Caco-2 (cell line): Measurements from ENCODE around the gene TSR2. TPM values are rescaled to one million over a fixed set of nuclear protein-coding genes. Genes with fewer than 3 reads are reported as not detected.

Experiments used
- BruUV-seq: library from RNA; stranded (reverse); fragments of 400-500 nt; replicated peaks from 2 replicates; lab custom pipeline; 2021; lab: Mats Ljungman, UMichigan
- CTCF ChIA-PET: fragments of 300-600 bp; sonication (Branson Sonifier 250); formaldehyde crosslinking; loops from one replicate; lab custom pipeline; 2022; ENCODE audit warnings: antibody characterized with exemption; lab: Charles Lee
- POLR2A ChIA-PET: fragments of 300-600 bp; sonication (Branson Sonifier 250); formaldehyde crosslinking; loops from one replicate; lab custom pipeline; 2022; ENCODE audit warnings: antibody characterized with exemption; lab: Charles Lee
- DNase-seq, 2 experiments: peaks; one replicate each; pipeline versions ENCODE4 v3.0.0 to v3.0.0-alpha.2; 2020 to 2022
- H3K27me3 ChIP-seq: replicated peaks from 2 replicates; pipeline ENCODE4 v1.6.0; 2011; ENCODE audit warnings: low read length; ENCODE audit not compliant: control insufficient read depth, insufficient read depth
- H3K36me3 ChIP-seq: 2 replicates; pipeline ENCODE4 v1.5.1; 2011; ENCODE audit warnings: low read length; ENCODE audit not compliant: control insufficient read depth, insufficient read depth
- H3K4me1 ChIP-seq: fragments of 250-450 bp; sonication (Bioruptor Pico); 2 replicates; pipeline ENCODE4 v1.5.1; 2020; ENCODE audit warnings: mild to moderate bottlenecking
- H3K4me3 ChIP-seq: 2 replicates; pipeline ENCODE4 v1.5.1; 2011; ENCODE audit warnings: low read depth, mild to moderate bottlenecking, control low read depth, low read length
- H3K9me3 ChIP-seq: fragments of 250-450 bp; sonication (Bioruptor Pico); 2 replicates; pipeline ENCODE4 v1.5.1; 2020; ENCODE audit warnings: mild to moderate bottlenecking, moderate library complexity
- H3K27ac Mint-ChIP-seq: one replicate; pipeline ENCODE4 v1.8.0; 2022; ENCODE audit warnings: mixed read lengths; ENCODE audit not compliant: unreplicated experiment
- H3K27me3 Mint-ChIP-seq: one replicate; pipeline ENCODE4 v1.8.0; 2022; ENCODE audit warnings: mixed read lengths; ENCODE audit not compliant: insufficient read depth, unreplicated experiment
- H3K36me3 Mint-ChIP-seq: one replicate; pipeline ENCODE4 v1.8.0; 2022; ENCODE audit warnings: mild to moderate bottlenecking, mixed read lengths; ENCODE audit not compliant: insufficient read depth, unreplicated experiment
- H3K4me1 Mint-ChIP-seq: one replicate; pipeline ENCODE4 v1.8.0; 2022; ENCODE audit warnings: low read depth, mixed read lengths; ENCODE audit not compliant: unreplicated experiment
- H3K4me3 Mint-ChIP-seq: one replicate; pipeline ENCODE4 v1.8.0; 2022; ENCODE audit warnings: mild to moderate bottlenecking, moderate library complexity, mixed read lengths; ENCODE audit not compliant: unreplicated experiment
- H3K9me3 Mint-ChIP-seq: one replicate; pipeline ENCODE4 v1.8.0; 2022; ENCODE audit warnings: mixed read lengths; ENCODE audit not compliant: unreplicated experiment
- CTCF ChIP-seq, 2 experiments: fragments of 200-600 bp in 1 of 2; IDR thresholded peaks; 1 replicate in 1 of 2; 2 replicates in 1 of 2; pipeline versions ENCODE4 v1.5.1 to v1.8.0; 2011 to 2022; ENCODE audit warnings: antibody characterized with exemption in 1 of 2, control low read depth in 1 of 2, inconsistent platforms in 1 of 2, low read depth in 1 of 2, low read length in 1 of 2, mild to moderate bottlenecking in 1 of 2, moderate library complexity in 1 of 2; ENCODE audit not compliant: insufficient read depth in 1 of 2, severe bottlenecking in 1 of 2, unreplicated experiment in 1 of 2
- intact Hi-C: fragments of 100-400 bp; cut with micrococcal nuclease; formaldehyde crosslinking; loops from one replicate; pipeline ENCODE4 v1.10.0; 2022; ENCODE audit not compliant: unreplicated experiment
- total RNA-seq: library from RNA; stranded (reverse); gene quantifications from 2 replicates; pipeline ENCODE4 v1.2.3, GENCODE V29; 2022

The TSR2 gene
- total RNA-seq, 1 experiment from 2014 or later: 45.7 TPM

GRCh38 chrX:54435121-54435520 is 5.1 kb upstream of the TSR2 start:
- DNase-seq: no peak
- Histone ChIP-seq H3K9me3 (no peaks in the 10 kb centered on the region), H3K4me3 (no peak overlapping the region), H3K4me1 (no peaks in the 10 kb centered on the region), H3K36me3 (no peaks in the 10 kb centered on the region), H3K27me3 (no peaks in the 10 kb centered on the region)
- intact Hi-C loops: no loop called here
- Mint-ChIP-seq H3K36me3 (peaks cover under 1% of the 10 kb centered on the region), H3K27me3 (no peaks in the 10 kb centered on the region), H3K9me3 (no peaks in the 10 kb centered on the region), H3K4me1 (no peaks in the 10 kb centered on the region), H3K4me3 (no peak overlapping the region), H3K27ac (no peak overlapping the region)
- TF ChIP-seq CTCF (IDR thresholded peaks at IDR 0.05; ENCODE audit: insufficient read depth in 1 of 2, low read depth in 1 of 2, low read length in 1 of 2, severe bottlenecking in 1 of 2, unreplicated experiment in 1 of 2): no peak
- POLR2A ChIA-PET: no interaction called here
- CTCF ChIA-PET: no interaction called here
- BruUV-seq: no TSS peak

- intact Hi-C loops: no loop called here
- peaks cover 52% of the 10 kb centered on the region for H3K36me3 Mint-ChIP-seq
- H3K9me3 ChIP-seq: no peaks in the 10 kb centered on the region
- ChIA-PET POLR2A (no interaction called here), CTCF (no interaction called here)
- DNase-seq: no peak
- peaks cover 6% of the 10 kb centered on the region for H3K4me1 Mint-ChIP-seq
- H3K27ac Mint-ChIP-seq: no peak overlapping the region
- no TSS peak for BruUV-seq
- H3K4me1 ChIP-seq: no peaks in the 10 kb centered on the region
- no peak overlapping the region for H3K4me3 ChIP-seq
- H3K4me3 Mint-ChIP-seq: no peak overlapping the region
- no peaks in the 10 kb centered on the region for H3K27me3 ChIP-seq
- H3K9me3 Mint-ChIP-seq: no peaks in the 10 kb centered on the region
- no peaks in the 10 kb centered on the region; the same call in 1 of the 2 replicates for H3K36me3 ChIP-seq
- no peaks in the 10 kb centered on the region for H3K27me3 Mint-ChIP-seq
- TF ChIP-seq CTCF (IDR thresholded peaks at IDR 0.05; ENCODE audit: insufficient read depth in 1 of 2, low read depth in 1 of 2, low read length in 1 of 2, severe bottlenecking in 1 of 2, unreplicated experiment in 1 of 2): no peak
These were observed 2.6 kb downstream of the TSR2 start for GRCh38 chrX:54442790-54443189.

- ChIA-PET POLR2A (no interaction called here), CTCF (no interaction called here)
- DNase-seq: no peak
- Mint-ChIP-seq H3K36me3 (peaks cover 52% of the 10 kb centered on the region), H3K27ac (peak overlapping the region; percentile 48), H3K27me3 (no peaks in the 10 kb centered on the region), H3K4me1 (peaks cover 6% of the 10 kb centered on the region), H3K9me3 (no peaks in the 10 kb centered on the region), H3K4me3 (no peak overlapping the region)
- H3K27me3 ChIP-seq: no peaks in the 10 kb centered on the region
- TF ChIP-seq CTCF (IDR thresholded peaks at IDR 0.05; ENCODE audit: insufficient read depth in 1 of 2, low read depth in 1 of 2, low read length in 1 of 2, severe bottlenecking in 1 of 2, unreplicated experiment in 1 of 2): no peak
- intact Hi-C loops: no loop called here
- no peaks in the 10 kb centered on the region for H3K4me1 ChIP-seq
- H3K36me3 ChIP-seq: no peaks in the 10 kb centered on the region; the same call in 1 of the 2 replicates
- no peak overlapping the region for H3K4me3 ChIP-seq
- BruUV-seq: TSS peak; percentile 50
- no peaks in the 10 kb centered on the region for H3K9me3 ChIP-seq
These were observed 4.5 kb downstream of the TSR2 start for GRCh38 chrX:54444752-54445151.
